Heart right ventricle (tissue), 16 donors: ENCODE results near the gene PPP3CA. TPM values are rescaled to one million over a fixed set of nuclear protein-coding genes. Genes with fewer than 3 reads are reported as not detected.
"Not testable (repeated sequence)": the region's sequence is repeated elsewhere in the genome, so short reads cannot be mapped to it uniquely, and the experiment has no call there.

ENCODE experiments used
- ATAC-seq, 8 donors: fragments of 200-7000 bp; cut with Tn5 transposase; one replicate each; pipeline ENCODE4 v1.9.1; 2020; ENCODE audit warnings: mild to moderate bottlenecking in 8 of 8, moderate library complexity in 8 of 8, moderate number of reproducible peaks in 1 of 8
- DNase-seq, 2 donors: peaks; one replicate each; pipeline ENCODE4 v3.0.0-alpha.2; 2020
- H3K27ac ChIP-seq, 10 donors: fragments of 200-600 bp; sonication (generic) in 2 of 10; one replicate each; pipeline versions ENCODE4 v1.5.0 to v1.8.0; 2020 to 2022; ENCODE audit warnings: mild to moderate bottlenecking in 3 of 10
- H3K27me3 ChIP-seq, 7 donors: fragments of 200-600 bp; one replicate each; pipeline ENCODE4 v1.8.0; 2021 to 2022; ENCODE audit warnings: mild to moderate bottlenecking in 2 of 7
- H3K36me3 ChIP-seq, 9 donors: fragments of 200-600 bp; sonication (generic) in 1 of 9; one replicate each; pipeline versions ENCODE4 v1.5.0 to v1.8.0; 2020 to 2022; ENCODE audit warnings: mild to moderate bottlenecking in 2 of 9
- H3K4me1 ChIP-seq, 9 donors: fragments of 200-600 bp; sonication (generic) in 1 of 9; one replicate each; pipeline versions ENCODE4 v1.5.0 to v1.8.0; 2020 to 2022; ENCODE audit warnings: mild to moderate bottlenecking in 4 of 9
- H3K4me3 ChIP-seq, 10 donors: fragments of 200-600 bp; sonication (generic) in 2 of 10; one replicate each; pipeline versions ENCODE4 v1.5.0 to v1.8.0; 2020 to 2022; ENCODE audit warnings: mild to moderate bottlenecking in 7 of 10, moderate library complexity in 2 of 10
- H3K9me3 ChIP-seq, 11 donors: fragments of 200-600 bp in 10 of 11; sonication (generic) in 2 of 11; one replicate each; pipeline versions ENCODE4 v1.5.0 to v1.8.0; 2013 to 2022; ENCODE audit warnings: mild to moderate bottlenecking in 2 of 11, control low read depth in 1 of 11, moderate library complexity in 1 of 11
- WGBS, 2 donors: extraction: QIAGEN DNeasy Blood & Tissue Kit; methylation state at CpG; one replicate each; pipeline ENCODE4 v1.1.7; 2013; ENCODE audit warnings: inconsistent platforms in 1 of 2; 5-methylcytosine and 5-hydroxymethylcytosine counted together
- intact Hi-C, 10 donors: fragments of 100-400 bp; cut with DNase I; formaldehyde crosslinking; loops; one replicate each; pipeline versions ENCODE4 v1.11.1 to v1.14.2; 2022
- polyA plus RNA-seq, 2 donors: library from polyadenylated mRNA; stranded (reverse); fragments of 200-250 nt; gene quantifications; one replicate each; pipeline ENCODE4 v1.2.3, GENCODE V29; 2013
- total RNA-seq, 10 donors: library from RNA; stranded (reverse); fragmentation: NEBNext Ultra II Directional in 3 of 10; extraction: Animal tissue kit (Norgen Biotek cat#: 25700) in 3 of 10; gene quantifications; one replicate each; pipeline versions ENCODE4 v1.2.1 to v1.2.4, GENCODE V29; 2021 to 2023
- TF ChIP-seq, protein P1 (sequence below), 9 donors: fragments of 200-600 bp; sonication (generic) in 2 of 9; IDR thresholded peaks; one replicate each; pipeline versions ENCODE4 v1.5.0 to v1.8.0; 2021 to 2022; ENCODE audit warnings: antibody characterized with exemption in 9 of 9, mild to moderate bottlenecking in 5 of 9, moderate library complexity in 1 of 9
- donor health status: Arrhythmogenic right ventricular cardiomyopathy.
- donor health status: ischemic (EF 13 %, LVEDD 7.1; RV severe dilation, severe dysfunction).
- donor health status: healthy with polysubstance abuse.
- donor health status: DM: no; HTN: yes; CAD: no.
- donor health status: DM: no; HTN: no; CAD: no.
- donor health status: ischemic (EF 25% LVEDD 6.9; RV normal size, moderate dysfunction).
- donor health status: ischemic (EF 25% LVEDD 5.7; RV mildly dilated, moderate dysfunction).
- donor health status: healthy.
- donor health status: DM: yes; HTN: yes; CAD: no.
- donor health status: Ischemic cardiomyopathy.
- donor health status: ischemic (EF 35%, LVEDD 5.7; RV mildly dilated, moderate dysfunction).
- donor health status: nonischemic (EF 11% LVEDD 7.7; RV severe dilation, severe dysfunction).
- donor health status: DM: yes; HTN: yes; CAD: no.
- donor health status: PGD.
- donor health status: ischemic (EF 29% LVEDD 5.4; RV normal size, mild dysfunction).
- donor health status: nonischemic (EF 23%, LVEDD 6.1; RV moderate dilation, normal function).

Gene PPP3CA
- total and polyA plus RNA-seq, 12 donors, result 8.1 to 30.8 (median 19.1) TPM

DNA sequence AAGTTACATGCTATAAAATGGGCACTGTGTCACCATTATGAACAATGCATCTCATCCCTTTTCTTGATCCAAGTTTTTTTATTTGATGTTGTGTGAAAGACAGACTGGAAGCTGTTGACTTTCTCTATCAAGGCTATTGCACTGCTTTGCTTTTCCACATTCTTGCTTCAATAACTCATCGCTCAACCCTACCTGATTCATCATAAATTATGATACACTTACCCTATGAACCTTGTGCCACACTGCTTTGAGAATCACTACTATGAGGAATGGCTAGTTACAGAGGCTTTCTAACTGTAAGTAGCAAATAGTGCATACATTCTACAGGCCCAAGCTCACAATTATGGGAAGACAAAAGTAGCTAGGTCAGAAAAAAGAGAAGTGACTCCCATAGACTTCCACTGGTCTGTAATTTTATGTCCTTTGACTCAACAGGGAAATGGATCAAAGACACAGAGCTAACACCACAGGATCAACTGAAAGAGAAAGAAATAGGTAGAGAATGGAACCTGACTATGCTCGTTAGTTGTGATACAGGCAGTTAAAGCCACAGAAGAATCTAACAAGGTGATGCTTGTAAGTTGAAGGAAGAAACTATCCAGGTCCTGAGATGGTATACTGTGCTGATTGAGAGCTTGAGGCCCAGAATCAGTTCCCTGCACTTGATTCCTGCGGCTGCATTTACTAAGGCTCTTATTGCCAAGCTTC lies 163.5 kb downstream of the PPP3CA start:
- 88 to 94% methylated on average over 3 of the region's 3 CpGs for whole genome bisulfite sequencing, 2 donors

DNA sequence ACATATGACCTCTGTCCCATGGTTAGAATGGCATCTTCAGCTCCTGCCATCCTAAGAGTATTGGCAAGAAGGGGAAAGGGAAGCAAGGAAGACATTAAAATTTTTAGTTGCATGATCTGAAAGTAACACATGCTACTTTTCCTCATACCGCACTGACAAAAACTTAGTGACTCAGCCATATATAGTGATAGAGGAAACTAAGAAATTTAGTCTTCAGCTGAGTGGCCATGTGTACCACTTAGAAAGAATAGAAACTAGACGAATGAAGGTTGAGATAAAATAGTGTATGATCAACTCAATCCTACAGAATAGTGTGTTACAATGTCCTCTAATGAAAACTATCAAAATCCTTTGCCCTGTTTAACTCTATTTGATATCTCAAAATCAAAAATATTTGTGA lies 164.1 kb downstream of the PPP3CA start:
- TF ChIP-seq, protein P1, sequence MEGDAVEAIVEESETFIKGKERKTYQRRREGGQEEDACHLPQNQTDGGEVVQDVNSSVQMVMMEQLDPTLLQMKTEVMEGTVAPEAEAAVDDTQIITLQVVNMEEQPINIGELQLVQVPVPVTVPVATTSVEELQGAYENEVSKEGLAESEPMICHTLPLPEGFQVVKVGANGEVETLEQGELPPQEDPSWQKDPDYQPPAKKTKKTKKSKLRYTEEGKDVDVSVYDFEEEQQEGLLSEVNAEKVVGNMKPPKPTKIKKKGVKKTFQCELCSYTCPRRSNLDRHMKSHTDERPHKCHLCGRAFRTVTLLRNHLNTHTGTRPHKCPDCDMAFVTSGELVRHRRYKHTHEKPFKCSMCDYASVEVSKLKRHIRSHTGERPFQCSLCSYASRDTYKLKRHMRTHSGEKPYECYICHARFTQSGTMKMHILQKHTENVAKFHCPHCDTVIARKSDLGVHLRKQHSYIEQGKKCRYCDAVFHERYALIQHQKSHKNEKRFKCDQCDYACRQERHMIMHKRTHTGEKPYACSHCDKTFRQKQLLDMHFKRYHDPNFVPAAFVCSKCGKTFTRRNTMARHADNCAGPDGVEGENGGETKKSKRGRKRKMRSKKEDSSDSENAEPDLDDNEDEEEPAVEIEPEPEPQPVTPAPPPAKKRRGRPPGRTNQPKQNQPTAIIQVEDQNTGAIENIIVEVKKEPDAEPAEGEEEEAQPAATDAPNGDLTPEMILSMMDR (IDR thresholded peaks at IDR 0.05), result no peak
- H3K36me3 ChIP-seq, result peaks cover 0 to 8% (median 0%) of the 10 kb centered on the region in 9 donors
- DNase-seq, result no peak
- WGBS, 2 donors, result 93% methylated on average over 2 of the region's 2 CpGs
- no peaks in the 10 kb centered on the region for H3K9me3 ChIP-seq
- H3K4me3 ChIP-seq, result no peak overlapping the region
- H3K4me1 ChIP-seq, result peaks cover 0 to 15% (median 0%) of the 10 kb centered on the region in 9 donors
- ATAC-seq, result no peak
- intact Hi-C loops, result loop anchor here in 1 of 10 donors (10.0 kb wide), 1 partner anchor 162 kb away; the partner anchor contains the start of gene PPP3CA
- H3K27ac ChIP-seq, result no peak overlapping the region
- no peaks in the 10 kb centered on the region for H3K27me3 ChIP-seq

More for the DNA sequence above, 163.5 kb downstream of the PPP3CA start:
- Histone ChIP-seq H3K36me3 (peaks cover 0 to 8% (median 0%) of the 10 kb centered on the region in 9 donors), H3K9me3 (no peaks in the 10 kb centered on the region), H3K27me3 (no peaks in the 10 kb centered on the region), H3K27ac (no peak overlapping the region), H3K4me3 (no peak overlapping the region), H3K4me1 (peaks cover 0 to 19% (median 0%) of the 10 kb centered on the region in 9 donors)
- intact Hi-C loops, result loop anchor here in 1 of 10 donors (10.0 kb wide), 1 partner anchor 161 kb away; the partner anchor contains the start of gene PPP3CA
- DNase-seq, result no peak
- TF ChIP-seq, protein P1 (IDR thresholded peaks at IDR 0.05), result no peak
- no peak for ATAC-seq

DNA sequence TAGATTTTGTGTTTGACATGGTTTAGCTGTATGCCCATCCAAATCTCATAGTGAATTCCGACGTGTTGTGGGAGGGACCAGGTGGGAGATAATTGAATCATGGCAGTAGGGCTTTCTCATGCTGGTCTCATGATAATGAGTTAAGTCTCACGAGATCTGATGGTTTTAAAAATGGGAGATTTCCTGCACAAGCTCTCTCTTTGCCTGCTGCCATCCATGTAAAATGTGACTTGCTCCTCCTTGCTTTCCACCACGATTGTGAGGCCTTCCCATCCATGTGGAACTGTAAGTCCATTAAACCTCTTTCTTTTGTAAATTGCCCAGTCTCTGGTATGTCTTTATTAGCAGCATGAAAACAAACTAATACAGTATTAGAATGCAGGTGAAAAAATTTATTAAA lies 164.6 kb downstream of the PPP3CA start:
- not testable (repeated sequence) for H3K36me3 ChIP-seq, ATAC-seq, H3K27ac ChIP-seq, H3K27me3 ChIP-seq, H3K9me3 ChIP-seq, H3K4me3 ChIP-seq, DNase-seq
- intact Hi-C loops, result loop anchor here in 1 of 10 donors (10.0 kb wide), 1 partner anchor 162 kb away; the partner anchor contains the start of gene PPP3CA
- 96 to 97% methylated on average over 4 of the region's 4 CpGs for WGBS, 2 donors
- H3K4me1 ChIP-seq, result peaks cover 0 to 16% (median 5%) of the 10 kb centered on the region in 9 donors

DNA sequence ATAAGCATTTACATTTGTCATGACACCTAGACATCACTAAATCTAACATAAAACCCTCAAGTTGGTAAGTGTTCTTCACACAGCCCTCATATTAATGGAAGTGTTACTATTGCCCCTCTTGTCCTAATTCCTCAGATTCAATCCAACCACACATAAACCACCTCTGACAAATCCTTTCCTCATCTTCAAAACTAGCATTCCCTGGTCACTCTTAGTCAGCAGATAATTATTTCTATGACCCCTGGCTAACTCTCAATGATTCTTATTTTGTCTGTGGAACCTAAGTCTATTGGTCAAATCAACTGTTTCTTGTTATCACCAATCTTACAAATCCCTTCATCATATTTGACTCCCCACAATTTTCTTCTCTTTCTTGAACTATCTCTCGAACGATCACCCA lies 168.6 kb downstream of the PPP3CA start:
- no peaks in the 10 kb centered on the region for H3K27me3 ChIP-seq
- H3K4me1 ChIP-seq, result peaks cover 0 to 39% (median 24%) of the 10 kb centered on the region in 9 donors
- intact Hi-C loops, result loop anchor here in 4 of 10 donors (5.0 to 10.0 kb wide), 2 partner anchors 169 to 476 kb away; partner anchors contain the start of gene PPP3CA (in 4 of the 4)
- H3K36me3 ChIP-seq, result peaks cover 0 to 8% (median 0%) of the 10 kb centered on the region in 9 donors
- ATAC-seq, result no peak
- TF ChIP-seq, protein P1 (IDR thresholded peaks at IDR 0.05), result no peak
- WGBS, 2 donors, result 97 to 99% methylated on average over 2 of the region's 2 CpGs
- DNase-seq, result no peak
- H3K27ac ChIP-seq, result no peak overlapping the region
- no peak overlapping the region for H3K4me3 ChIP-seq
- no peaks in the 10 kb centered on the region for H3K9me3 ChIP-seq
